Activated CD4-positive, alpha-beta T cell treated with anti-CD3 and anti-CD28 coated beads, Interleukin-2, amount 50 U/mL, for 1 hour (primary cell): ENCODE results near the gene ARR3.
"Not testable (repeated sequence)": the region's sequence is repeated elsewhere in the genome, so short reads cannot be mapped to it uniquely, and the experiment has no call there.

Source experiments
- DNase-seq: peaks from one replicate; pipeline ENCODE4 v3.0.0-alpha.2; 2020

The ARR3 gene

DNA sequence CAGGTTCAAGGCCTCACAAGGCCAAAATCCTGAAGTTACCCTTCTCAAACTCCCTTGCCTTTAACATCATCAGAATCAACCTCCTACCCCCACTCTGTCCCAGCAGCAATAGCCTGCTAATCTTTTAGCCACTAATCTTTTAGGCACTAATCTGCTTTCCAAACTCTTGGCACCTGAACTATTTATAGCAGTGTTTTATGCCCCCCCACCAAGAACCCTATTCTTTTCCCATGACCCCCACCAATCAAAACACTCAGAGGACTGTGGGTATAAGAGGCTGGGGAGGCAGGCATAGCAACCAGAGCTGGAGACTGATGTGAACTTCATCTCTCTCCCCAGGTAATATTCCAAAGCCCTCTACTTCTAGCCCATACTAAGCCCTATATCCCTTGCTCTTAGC is at the start of gene ARR3:
Gene ARR3, plus strand, starts transcription at position 301 of the 400 bp plus-strand sequence. CDS start 1,052 bp downstream, outside the sequence.
- no peak for DNase-seq

DNA sequence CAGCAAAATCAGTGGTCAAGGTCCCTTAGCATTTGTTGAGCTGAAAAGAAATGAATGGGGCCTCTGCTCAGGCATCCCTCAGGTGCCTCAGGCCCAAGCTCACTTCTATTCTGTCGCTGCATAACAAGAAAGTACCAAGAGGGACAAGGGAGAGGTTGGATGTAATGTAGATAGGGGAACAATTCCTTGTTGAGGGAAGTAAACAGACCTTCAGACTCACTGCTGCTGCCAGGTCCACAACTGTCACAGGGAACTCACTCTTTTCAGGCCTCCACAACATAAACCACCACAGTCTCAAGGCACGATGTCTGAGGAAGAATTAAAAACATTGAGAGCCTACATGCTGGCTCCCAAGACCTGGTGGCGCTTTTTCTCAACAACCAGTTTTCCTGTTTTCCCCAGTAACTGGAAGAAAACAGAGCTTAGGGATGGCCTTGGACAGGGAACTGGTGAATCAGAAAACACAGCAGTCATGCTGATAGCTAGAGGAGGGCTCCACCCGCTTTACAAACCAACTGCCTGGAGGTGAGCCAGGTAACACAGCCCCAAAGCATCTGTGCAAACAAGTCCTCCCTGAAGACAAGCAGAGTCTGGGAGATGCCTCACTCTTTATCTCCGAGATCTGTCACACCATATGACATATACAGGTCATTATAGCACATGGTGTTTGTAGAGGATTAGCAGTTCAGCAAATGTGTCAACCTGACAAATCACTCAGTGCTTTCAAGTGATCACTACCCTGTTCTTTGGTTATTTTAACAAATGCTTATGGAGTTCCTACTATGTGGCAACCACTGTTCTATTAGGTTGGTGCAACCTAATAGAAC is 48.0 kb upstream of the ARR3 start:
- no peak for DNase-seq

DNA sequence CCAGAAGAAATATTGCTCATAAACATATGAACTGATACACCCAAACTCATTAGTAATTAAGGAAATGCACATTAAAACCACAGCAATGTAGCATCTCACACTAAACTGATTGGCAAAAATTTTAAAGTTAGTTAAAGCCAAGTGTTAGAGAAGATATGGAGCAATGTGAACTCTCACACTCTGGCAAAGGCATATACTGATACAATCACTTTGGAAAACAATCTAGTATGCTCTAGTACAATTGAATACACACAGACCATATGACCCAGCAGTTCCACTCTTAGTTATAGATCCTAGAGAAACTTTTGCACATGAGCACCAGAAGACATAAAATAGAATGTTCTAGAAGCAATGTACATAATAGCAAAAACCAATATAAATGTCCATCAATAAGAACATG is 42.1 kb upstream of the ARR3 start:
- DNase-seq, result no peak

DNA sequence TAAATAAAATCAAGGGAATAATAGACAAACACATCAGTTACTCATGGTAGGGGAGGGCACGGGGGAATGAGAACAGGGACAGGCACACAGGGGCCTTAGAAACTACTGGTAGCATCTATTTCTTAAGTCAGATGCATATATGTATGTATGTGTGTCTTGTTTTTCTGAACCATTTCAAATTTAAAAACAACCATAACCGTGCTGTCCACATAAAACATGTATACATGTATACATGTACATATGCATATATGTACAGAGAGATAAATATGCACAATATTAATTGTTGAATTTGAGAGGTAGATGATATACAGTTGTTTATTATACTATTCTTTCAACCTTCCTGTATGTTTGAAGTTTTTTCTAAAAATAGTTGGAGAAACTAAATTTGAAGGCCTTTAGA is 41.4 kb upstream of the ARR3 start:
- DNase-seq, result no peak

DNA sequence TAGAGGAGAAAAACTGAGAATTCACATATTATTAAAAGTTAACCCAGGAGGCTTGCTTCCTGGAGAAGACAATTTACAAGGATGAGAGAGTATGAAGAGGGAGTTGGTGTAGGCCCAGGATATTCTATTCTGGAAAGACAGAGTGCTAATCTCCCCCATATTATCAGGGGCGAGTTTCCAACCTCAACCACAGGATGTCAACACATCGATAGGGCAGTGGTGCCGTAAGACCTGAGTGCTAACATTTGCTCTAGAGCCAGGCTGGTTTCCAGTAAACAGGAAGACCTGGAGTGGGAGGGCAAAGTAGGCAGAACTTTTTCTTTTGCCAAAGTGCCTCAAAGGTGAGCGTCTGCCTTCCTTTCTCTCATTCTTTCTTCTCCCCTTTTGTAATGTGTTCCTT is 36.5 kb upstream of the ARR3 start:
- no peak for DNase-seq

DNA sequence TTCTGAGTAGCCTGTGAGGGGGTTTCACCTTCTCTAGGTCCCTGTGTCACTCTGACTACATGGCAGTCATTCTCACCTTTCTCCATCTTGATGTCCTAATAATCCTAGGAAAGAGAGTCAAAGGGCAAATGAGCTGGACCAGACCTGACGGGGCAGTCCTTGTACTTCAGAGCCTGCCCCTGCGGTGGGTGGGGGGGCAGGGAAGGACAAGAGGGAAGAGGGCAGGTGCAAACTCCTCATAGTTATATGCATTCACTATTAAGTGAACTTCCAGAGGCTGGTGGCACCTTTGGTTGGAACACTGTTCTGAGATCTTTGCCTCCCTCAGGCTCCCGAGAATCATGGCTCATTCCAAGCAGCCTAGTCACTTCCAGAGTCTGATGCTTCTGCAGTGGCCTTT is 33.8 kb upstream of the ARR3 start, which contains the start of gene AWAT1:
Gene AWAT1, plus strand, starts transcription at position 301 of the 400 bp plus-strand sequence. Its CDS starts 41 bp downstream, at position 342.
- DNase-seq, result no peak

DNA sequence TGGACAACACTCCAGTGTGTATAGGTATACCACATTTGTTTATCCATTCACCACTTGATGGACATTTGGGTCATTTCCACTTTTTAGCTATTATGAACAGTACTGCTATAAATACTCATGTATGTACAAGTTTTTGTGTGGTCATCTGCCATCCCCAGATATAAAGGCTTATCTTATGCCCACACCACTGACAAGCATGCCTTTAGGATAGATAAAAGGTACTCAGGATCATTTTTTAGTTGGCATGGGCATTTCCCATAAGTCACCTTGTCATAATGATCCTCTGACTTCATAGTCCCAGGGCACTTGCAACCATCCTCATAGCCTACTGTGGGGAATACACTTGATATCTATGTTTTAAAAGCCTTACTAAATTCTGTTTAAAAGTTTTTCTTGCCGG is 27.4 kb upstream of the ARR3 start:
- DNase-seq, result no peak

DNA sequence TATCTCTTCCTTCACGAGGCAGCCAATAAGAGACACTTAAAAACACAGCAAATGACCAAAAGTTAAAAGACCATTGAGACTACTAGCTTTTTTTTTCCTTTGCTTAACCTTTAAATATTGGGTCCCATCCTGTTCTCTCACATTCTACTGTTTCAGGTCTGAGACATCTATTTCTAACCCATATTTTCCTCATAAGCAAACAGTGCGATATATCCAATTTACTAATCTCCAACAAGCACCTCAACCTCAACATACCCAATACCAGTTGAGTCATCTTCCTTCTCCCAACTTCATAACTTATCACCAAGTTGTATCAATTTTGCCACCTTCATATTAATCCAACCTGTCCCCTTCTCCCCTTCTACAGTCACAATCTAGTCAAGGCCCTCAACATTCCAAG is 26.6 kb upstream of the ARR3 start:
- DNase-seq, result no peak

DNA sequence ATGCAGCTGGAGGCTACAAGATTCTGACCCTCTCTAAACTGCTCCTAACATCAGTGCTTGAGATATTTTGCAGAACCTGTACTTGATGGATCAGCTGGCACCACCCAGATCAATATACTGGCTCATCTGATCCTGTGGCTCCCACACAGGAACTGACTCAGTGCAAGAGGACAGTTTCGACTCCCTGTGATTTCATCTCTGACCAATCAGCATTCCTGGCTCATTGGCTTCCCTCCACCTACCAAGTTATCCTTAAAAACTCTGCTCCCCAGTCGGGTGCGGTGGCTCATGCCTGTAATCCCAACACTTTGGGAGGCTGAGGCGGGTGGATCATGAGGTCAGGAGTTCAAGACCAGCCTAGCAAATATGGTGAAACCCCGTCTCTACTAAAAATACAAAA is 24.5 kb upstream of the ARR3 start:
- DNase-seq, result not testable (repeated sequence)

DNA sequence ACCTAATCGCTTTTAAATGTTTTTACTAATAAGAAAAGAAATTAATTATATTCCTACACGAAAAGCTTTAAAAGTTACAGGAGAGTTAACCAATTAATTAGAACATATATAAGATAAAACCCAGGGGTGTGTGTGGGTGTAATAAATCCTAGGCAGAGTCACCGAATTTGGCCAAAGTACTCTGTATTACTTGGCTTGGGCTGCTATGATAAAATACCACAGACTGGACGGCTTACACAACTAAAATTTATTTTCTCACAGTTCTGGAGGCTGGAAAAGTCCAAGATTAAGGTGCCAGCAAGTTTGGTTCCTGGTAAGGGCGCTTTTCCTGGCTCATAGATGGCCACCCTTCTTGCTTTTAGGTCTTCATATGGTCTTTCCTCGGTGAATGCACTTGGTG is 23.3 kb upstream of the ARR3 start:
- no peak for DNase-seq

DNA sequence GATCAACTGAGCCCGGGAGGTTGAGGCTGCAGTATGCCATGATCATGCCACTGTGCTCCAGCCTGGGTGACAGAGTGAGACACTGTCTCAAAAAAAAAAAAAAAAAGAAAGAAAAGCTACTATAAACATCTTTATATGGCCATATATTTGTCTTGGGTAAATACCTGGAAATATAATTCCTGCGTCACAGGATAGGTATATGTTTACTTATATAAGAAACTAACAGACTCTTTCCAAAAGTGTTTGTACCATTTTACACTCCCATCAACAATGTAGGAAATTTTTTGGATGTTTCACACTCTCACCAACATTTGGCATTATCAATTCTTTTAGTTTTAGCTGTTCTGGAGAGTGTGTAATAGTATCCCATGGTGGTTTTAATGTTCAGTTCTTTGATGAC is 20.9 kb upstream of the ARR3 start:
- no peak for DNase-seq

DNA sequence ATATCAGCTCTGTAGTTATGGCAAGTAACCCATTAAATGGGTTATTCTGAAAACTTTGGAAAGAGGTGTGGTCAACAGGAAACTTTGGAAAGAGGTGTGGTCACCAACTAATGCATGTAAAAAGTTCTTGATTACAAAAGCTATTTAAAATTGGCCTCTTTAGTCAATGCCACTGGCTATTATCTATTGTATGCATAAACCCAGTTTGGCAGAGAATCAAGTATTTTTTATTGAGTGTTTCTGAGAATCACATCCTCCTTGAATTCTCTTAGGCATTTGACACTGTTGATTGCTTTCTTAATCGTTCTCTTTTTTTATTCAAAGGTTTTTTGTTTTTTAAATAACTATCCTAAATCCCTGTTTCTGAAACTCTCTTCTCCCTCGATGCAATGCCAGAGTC is 15.6 kb upstream of the ARR3 start:
- DNase-seq, result no peak

DNA sequence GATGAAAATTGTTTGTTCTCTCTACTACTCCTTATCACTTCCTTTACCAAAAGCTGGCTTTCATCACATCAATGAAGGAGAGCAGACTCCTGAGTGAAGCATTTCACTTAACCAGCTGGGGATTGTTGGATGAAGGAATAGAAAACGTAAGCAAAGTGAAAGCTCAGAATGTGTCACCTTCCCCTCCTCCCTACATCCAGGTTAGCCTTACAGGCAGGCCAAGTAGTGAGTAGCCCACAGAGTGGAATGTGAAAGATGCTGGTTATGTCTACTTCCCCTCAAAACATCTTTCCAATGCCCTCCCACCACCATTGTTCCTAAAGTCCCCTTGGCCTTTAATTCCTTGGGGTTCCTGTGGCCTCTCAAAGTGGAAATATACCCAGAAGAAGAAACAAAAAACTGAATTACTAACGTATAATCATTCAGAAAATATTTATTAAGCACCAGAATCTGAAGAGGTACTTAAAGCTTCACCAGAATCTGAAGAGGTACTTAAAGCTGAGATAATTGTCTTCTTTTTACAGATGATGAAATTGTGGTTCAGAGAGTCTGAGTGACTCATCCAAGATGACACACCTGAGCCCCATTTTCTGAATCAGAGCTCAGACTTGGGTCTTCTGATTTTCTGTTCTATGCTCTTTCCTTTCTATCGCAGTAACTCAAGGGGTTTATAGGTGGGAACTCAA is 14.6 kb upstream of the ARR3 start:
- no peak for DNase-seq

DNA sequence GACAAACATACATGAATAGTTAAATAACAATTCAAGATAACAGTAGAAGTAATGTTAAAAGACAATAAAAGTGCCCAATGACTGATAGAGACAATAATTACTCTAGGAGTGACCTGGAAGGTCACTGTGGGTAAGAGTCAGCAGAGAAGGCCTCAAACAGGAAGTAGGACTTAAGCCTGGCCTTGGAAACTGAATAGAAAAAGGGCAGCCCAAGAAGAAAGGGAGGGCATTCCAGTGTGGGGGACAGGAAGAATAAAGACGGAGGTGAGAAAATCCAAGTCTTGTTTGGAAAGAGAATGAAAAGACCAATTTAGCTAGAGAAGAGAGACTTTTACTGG is 14.1 kb upstream of the ARR3 start:
- DNase-seq, result no peak

DNA sequence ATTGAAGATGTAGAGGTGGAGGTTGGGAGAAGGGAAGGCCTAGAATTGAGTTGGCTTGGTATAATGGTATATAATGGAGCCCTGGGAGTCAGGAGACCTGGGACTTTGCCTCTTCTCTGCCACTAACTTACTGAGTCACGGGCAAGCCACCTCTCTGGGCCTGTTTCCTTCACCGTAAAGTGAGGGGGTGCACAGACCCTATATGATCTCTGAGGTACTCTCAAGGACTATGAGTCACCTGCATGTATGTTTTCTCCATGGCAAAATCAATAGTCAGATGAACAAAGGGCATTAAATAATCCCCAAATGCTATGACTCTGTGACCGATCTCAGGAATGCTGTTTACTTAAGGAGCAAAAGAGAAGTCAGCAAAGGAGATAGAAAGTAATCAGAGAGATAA is 13.2 kb upstream of the ARR3 start:
- no peak for DNase-seq

DNA sequence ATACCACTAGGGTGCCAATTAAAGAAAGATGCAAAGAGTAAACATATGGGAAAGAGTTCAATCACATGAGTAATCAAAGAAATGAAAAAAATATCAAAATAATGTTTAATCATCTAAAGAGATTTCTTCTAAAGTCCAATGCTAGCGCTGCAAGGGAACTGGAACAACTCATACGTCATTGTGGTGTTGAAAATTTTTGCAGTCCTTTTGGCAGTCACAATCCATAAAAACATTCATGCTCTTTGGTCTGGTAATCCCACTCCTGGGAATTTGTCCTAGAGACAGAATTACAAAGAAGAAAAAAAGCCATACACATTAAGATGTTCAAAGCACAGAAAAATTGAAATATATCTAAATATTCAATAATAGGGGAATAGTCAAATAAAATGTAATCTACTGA is 12.7 kb upstream of the ARR3 start:
- no peak for DNase-seq

DNA sequence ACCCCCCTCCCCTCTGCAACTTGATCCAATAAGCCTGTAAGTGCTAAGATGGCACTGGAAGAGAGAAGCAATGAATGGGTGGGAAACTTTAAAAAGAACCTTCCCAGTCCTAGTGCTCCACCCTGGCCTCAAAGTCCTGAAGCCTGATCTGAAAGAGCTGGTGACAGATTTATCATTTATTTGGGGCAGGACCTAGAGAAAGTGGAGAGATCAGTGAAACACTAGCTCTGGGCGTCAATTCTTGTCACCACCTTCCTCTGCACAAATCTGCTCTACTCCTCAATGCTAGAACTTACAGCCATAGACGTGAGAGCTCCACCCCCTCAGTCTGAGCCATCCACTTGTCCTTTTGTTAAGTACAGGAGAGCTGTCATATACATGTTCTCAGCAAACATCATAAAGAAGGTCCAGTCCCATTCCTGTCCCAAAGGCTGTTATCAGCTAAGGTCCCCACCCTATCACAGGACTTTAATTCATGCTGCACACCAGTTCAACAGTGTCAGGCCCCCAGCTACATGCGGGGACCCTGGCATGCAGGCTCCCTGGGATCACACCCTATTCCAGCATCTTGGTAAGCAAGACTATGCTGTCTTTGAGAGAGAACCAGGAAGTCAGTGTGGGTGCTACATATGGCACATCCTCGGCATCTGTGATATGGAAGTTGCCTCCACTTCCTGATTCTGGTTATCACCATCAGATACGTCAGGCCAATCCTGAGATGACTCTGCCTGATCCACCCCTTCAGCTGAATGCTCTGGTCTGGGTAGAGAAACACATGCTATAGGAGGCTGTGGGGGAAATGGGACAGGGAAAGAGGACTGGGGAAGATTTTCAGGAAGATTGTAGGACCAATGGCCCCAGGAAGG is 10.5 kb upstream of the ARR3 start:
- DNase-seq, result no peak

DNA sequence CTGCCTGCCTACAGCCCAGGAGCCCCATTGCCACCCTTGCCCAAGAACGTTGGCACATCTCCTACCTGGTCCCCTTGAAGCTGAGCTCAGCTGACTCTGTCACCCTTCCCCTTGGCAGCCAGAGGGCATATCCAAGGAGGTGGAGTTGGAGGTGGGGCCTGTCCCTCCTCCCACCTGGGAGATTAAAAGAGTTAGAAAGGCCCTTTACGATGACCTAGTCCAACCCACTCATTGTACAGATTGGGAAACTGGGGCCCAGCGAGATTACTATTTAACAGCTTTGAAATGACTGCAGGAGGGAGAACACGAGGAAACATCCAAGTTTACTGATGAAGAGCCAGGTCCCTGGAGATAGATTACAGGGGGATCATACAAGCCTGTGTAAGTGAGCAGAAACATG is 8.0 kb upstream of the ARR3 start, which contains the start of gene P2RY4:
Gene P2RY4, minus strand, starts transcription at position 101 of the 400 bp plus-strand sequence. CDS start 580 bp downstream, outside the sequence.
- DNase-seq, result no peak

DNA sequence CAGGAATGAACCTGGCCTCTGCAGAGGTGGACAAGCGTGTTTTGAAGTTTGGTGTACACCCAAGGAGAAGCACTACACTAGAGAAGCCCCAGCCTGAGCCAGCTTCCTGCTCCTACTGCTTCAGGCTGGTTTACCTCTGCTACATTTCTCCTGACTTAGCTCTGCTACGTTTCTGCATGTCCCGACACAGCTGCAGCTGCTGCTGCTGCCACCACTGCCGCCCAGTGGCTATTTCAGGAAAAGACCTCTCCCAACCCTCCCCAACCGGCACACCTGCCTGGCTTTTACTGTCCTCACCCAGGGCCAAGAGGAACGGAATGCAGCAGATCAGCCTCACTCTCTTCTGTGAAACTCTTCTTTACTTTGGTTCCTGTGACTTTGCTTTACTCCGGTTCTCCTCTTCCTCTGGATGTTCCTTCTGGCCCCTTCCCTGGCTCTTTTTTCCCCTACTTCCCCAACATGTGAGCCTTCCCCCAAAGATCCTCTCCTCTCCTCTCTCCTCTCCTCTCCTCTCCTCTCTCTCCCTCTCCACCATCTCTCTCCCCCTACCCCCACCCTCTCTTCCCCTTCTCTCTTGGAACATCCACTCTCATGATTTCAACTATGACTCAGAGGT is 5.1 kb upstream of the ARR3 start:
- peak; percentile 5 for DNase-seq

DNA sequence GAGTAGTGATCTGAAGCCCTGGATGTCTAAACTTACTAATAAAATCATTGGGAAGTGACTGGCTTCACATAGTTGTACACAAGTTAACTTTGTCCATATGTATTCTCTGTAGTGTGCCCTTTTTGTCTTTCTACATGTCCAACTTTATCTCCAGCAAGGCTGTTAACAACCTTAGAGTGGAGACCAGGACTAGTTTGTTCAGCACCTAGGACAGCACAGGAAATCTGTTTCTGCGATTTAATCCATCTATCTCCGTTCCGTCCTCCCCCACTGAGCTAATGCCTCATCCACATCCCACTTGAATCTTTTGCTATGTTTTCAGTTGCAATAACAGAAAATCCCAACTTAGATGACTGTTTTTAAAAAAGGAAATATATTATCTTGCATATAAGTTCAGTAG is 3.4 kb upstream of the ARR3 start:
- no peak for DNase-seq

DNA sequence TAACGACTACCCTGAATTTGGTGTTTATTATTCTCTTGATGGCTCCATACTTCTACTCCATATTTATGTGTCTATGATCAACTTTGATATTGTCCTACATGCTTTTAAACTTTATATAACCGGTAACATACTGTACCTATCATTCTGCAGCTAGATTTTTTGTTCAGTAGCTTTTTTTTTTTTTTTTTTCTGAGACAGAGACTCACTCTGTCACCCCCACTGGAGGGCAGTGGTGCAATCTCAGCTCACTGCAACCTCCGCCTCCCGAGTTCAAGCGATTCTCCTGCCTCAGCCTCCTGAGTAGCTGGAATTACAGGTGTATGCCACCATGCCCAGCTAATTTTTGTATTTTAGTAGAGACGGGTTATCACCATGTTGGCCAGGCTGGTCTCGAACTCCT is 5.9 kb downstream of the ARR3 start:
- not testable (repeated sequence) for DNase-seq

DNA sequence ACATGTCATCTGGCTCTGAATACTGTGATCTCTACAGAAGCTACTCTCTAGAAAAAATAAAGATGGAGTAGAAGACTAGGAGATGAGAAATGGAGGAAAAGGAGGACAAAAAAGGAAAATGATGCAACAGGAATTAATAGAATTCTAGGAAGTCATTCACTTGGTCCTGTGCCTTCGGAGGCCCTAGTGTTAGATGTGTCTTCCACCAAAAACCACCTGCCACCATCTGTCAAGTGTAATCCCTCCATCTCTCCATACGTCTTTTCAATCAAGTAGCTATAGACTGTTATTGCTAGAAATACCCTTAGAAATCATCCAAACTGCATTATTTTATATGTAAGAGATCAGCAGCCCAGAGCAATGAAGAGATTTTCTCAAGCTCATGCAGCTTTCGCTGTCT is 10.9 kb downstream of the ARR3 start:
- no peak for DNase-seq

DNA sequence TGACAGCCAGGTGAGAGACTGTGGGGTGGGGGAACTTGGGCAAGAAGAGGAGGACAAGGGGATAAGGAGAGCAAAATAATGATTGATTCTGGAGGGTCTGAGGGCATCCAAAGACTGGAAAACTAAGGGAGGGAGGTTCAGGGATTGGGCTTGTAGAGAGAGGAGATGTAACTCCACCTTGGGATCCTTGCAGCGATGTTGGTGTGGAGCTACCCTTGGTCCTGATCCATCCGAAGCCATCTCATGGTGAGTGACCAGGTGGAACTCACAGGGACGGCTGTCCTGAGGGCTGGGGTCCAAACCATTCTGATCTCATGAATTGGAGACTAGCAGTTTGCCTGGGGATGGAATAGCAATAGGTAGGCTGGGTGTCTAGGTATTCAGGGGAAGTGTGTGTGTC is 12.4 kb downstream of the ARR3 start:
- DNase-seq, result no peak
